ENCODE data around the gene ZNF827. TPM values are rescaled to one million over a fixed set of nuclear protein-coding genes. Genes with fewer than 3 reads are reported as not detected.

ZNF827 gene
- total RNA-seq, 1 experiment from 2014 or later: 29.4 TPM

DNA sequence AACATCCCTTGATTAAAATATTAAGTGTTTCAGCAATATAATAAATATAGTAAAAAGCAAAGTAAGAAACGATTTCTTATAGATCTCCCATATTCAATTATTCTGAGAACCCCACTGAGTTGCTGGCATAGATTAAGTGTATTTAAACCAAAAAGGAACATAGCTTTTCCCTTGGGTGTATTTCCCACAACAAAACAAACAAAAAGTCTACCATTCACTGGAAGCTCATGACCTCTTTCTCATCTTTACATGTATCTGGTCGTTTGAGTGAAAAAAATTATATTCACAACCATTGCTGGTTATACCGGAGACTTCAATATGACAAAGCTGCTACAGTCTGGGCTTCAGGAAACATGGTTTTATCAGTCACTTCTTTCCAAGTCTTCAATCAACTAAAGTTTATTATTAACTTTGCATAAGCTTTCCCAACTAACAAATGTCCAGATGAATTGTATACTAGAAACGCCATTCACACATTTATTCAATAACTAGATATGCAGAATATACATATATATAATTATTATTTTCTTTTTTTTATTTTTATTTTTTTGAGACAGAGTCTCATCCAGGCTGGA, 38.6 kb downstream of the ZNF827 start:
- Histone ChIP-seq H3K23ac (ENCODE audit: insufficient read length, low read depth, low read length) (no peak overlapping the region), H3K79me1 (ENCODE audit: insufficient read depth, low read depth, low read length, poor library complexity, severe bottlenecking) (no peaks in the 10 kb centered on the region), H3K56ac (ENCODE audit: insufficient read length, low read depth, low read length) (no peak overlapping the region), H3K79me2 (ENCODE audit: insufficient read depth, low read length) (peaks cover 20% of the 10 kb centered on the region; the same call in 1 of the 2 replicates), H2BK20ac (ENCODE audit: low read depth, low read length, poor library complexity, severe bottlenecking) (no peak overlapping the region), H4K91ac (ENCODE audit: insufficient read length, low read depth, low read length) (no peak overlapping the region), H3K4ac (ENCODE audit: low read depth, low read length) (no peak overlapping the region), H3K23me2 (ENCODE audit: insufficient read length, low read depth, low read length, poor library complexity, severe bottlenecking) (no peaks in the 10 kb centered on the region), H3K9me3 (ENCODE audit: control insufficient read depth, low read depth, low read length) (no peaks in the 10 kb centered on the region), H4K8ac (replicated peaks; ENCODE audit: insufficient read length, low read depth, low read length) (no peak overlapping the region), H4K20me1 (ENCODE audit: control insufficient read depth, insufficient read depth, insufficient read length) (no peaks in the 10 kb centered on the region), H3K14ac (ENCODE audit: insufficient read depth, low read length) (no peak overlapping the region), H2BK5ac (ENCODE audit: insufficient read length, low read length) (no peak overlapping the region), H2AK5ac (ENCODE audit: insufficient read length, low read length) (no peak overlapping the region), H3K9ac (ENCODE audit: extremely low read depth, insufficient read length, low read length) (no peak overlapping the region), H2BK120ac (ENCODE audit: low read depth, low read length, poor library complexity, severe bottlenecking) (no peak overlapping the region), H2BK12ac (ENCODE audit: insufficient read length, low read depth, low read length) (no peak overlapping the region), H3K27ac (ENCODE audit: insufficient read length, low read depth, low read length) (no peak overlapping the region), H2AFZ (ENCODE audit: low read length) (no peak overlapping the region), H3K27me3 (ENCODE audit: insufficient read depth, low read length) (no peaks in the 10 kb centered on the region), H2BK15ac (ENCODE audit: low read depth, low read length) (no peak overlapping the region), H4K5ac (ENCODE audit: insufficient read length, low read depth, low read length) (no peak overlapping the region), H3K4me1 (ENCODE audit: insufficient read depth, low read length) (peaks cover 11% of the 10 kb centered on the region; the same call in 1 of the 2 replicates), H3K18ac (ENCODE audit: insufficient read length, low read depth, low read length) (no peak overlapping the region), H3T11ph (ENCODE audit: low read length) (no peak overlapping the region), H3K4me2 (ENCODE audit: insufficient read depth, insufficient read length, low read length) (no peak overlapping the region)
- no peaks in the 10 kb centered on the region for H3K9me3 Mint-ChIP-seq
- H3K27ac Mint-ChIP-seq: peak overlapping the region in 1 of 3 experiments; percentile 90; a peak in 2 of 7 replicates
- no peak for DNase-seq
- peaks cover 50 to 54% of the 10 kb centered on the region in 2 experiments for H3K4me1 Mint-ChIP-seq
- no peak overlapping the region; a peak in 1 of 5 replicates for H3K4me3 Mint-ChIP-seq
- H3K27me3 Mint-ChIP-seq (ENCODE audit: low read depth): no peaks in the 10 kb centered on the region
- peaks cover 27 to 36% (median 30%) of the 10 kb centered on the region in 3 experiments for H3K36me3 Mint-ChIP-seq (ENCODE audit: insufficient read depth in 1 of 3, low read depth in 3 of 3)
- TF ChIP-seq, protein P1, sequence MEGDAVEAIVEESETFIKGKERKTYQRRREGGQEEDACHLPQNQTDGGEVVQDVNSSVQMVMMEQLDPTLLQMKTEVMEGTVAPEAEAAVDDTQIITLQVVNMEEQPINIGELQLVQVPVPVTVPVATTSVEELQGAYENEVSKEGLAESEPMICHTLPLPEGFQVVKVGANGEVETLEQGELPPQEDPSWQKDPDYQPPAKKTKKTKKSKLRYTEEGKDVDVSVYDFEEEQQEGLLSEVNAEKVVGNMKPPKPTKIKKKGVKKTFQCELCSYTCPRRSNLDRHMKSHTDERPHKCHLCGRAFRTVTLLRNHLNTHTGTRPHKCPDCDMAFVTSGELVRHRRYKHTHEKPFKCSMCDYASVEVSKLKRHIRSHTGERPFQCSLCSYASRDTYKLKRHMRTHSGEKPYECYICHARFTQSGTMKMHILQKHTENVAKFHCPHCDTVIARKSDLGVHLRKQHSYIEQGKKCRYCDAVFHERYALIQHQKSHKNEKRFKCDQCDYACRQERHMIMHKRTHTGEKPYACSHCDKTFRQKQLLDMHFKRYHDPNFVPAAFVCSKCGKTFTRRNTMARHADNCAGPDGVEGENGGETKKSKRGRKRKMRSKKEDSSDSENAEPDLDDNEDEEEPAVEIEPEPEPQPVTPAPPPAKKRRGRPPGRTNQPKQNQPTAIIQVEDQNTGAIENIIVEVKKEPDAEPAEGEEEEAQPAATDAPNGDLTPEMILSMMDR (conservative IDR thresholded peaks at IDR 0.05): no peak
- WGBS (ENCODE audit: extremely low coverage, insufficient read length, low lambda C conversion rate): no CpG with 5 or more reads among the region's 4 CpGs

Measured in H9 (cell line).